DND-41 (cell line): ENCODE data around the gene ETV5.

Source experiments
- EZH2 ChIP-seq: IDR thresholded peaks from 3 replicates; pipeline ENCODE4 v1.6.1; 2012; ENCODE audit warnings: borderline replicate concordance, low read depth, mild to moderate bottlenecking, moderate library complexity, low read length, inconsistent platforms; ENCODE audit not compliant: severe bottlenecking
- TF ChIP-seq, protein P1 (sequence below): IDR thresholded peaks from 2 replicates; pipeline ENCODE4 v1.5.1; 2012; ENCODE audit warnings: borderline replicate concordance, low read length, moderate library complexity, mild to moderate bottlenecking; ENCODE audit not compliant: poor library complexity, severe bottlenecking; ENCODE audit errors: extremely low read depth

DNA sequence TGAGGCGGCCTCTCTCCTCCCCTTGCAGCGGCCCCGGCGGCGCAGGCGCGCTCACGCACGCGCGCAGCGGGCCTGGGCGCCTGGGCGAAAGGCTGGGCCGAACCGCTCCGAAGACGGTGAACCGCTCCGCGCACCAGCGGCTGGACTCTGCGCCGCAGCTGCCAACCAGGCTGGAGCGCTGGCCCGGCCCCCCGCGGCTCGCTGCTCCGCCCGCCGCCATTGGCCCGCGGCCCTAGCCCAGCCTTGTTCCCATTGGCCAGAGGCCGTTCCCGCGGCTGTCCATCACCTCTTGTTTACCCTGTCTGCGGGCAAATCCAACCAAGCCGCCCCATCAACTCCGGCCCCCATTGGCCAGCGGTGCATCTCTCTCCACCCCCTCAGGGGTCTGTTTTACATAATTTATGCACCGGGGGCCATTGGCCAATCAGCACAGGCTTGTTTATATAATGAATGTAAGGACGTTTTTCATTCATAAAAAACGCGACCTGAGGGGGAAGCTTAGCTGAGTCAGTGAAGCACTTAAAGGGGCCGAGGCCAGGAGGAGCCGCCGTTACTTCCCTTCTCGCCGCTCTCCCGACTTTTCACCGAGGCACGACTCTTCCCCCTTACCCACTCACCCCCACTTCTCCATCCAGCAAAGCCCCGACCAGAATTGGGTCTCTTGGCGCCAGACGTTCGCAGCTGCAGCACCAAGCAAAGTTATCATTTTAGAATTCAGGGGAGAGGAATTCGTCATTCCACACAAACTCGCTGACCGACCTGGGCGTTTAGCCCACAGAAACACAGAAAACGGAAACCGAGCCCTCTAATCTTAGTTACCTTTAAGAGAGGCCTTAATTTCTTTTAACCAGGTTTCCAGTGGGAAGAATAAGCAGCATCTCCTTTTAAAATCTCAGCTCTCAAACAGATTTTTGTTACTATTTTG lies at the start of gene ETV5:
- TF ChIP-seq, protein P1, sequence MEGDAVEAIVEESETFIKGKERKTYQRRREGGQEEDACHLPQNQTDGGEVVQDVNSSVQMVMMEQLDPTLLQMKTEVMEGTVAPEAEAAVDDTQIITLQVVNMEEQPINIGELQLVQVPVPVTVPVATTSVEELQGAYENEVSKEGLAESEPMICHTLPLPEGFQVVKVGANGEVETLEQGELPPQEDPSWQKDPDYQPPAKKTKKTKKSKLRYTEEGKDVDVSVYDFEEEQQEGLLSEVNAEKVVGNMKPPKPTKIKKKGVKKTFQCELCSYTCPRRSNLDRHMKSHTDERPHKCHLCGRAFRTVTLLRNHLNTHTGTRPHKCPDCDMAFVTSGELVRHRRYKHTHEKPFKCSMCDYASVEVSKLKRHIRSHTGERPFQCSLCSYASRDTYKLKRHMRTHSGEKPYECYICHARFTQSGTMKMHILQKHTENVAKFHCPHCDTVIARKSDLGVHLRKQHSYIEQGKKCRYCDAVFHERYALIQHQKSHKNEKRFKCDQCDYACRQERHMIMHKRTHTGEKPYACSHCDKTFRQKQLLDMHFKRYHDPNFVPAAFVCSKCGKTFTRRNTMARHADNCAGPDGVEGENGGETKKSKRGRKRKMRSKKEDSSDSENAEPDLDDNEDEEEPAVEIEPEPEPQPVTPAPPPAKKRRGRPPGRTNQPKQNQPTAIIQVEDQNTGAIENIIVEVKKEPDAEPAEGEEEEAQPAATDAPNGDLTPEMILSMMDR: no peak
- TF ChIP-seq EZH2: no peak
